Activated CD8-positive, alpha-beta memory T cell treated with anti-CD3 and anti-CD28 coated beads, Interleukin-2, amount 50 U/mL, for 1 hour (primary cell): Measurements from ENCODE around the gene MEIS3.

Experiments used
- DNase-seq: peaks from one replicate; pipeline ENCODE4 v3.0.0-alpha.2; 2020; ENCODE audit errors: extremely low read depth

The MEIS3 gene

DNA sequence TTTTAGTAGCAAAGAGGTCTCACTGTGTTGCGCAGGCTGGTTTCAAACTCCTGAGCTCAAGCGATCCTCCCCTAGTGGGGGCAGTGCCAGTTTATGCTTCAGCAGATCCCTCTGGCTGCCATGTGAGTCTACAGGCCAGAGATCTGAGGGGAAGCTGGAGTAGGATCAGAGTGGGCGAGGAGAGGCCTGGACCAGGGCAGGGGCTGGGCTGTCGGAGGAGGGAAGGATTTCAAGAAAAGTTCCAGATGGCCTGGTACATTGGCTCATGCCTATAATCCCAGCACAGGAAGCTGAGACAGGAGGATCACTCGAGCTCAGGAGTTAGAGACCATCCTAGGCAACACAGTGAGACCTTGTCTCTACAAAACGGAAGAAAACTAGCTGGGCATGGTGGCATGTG, 60.4 kb downstream of the MEIS3 start:
- no peak for DNase-seq

DNA sequence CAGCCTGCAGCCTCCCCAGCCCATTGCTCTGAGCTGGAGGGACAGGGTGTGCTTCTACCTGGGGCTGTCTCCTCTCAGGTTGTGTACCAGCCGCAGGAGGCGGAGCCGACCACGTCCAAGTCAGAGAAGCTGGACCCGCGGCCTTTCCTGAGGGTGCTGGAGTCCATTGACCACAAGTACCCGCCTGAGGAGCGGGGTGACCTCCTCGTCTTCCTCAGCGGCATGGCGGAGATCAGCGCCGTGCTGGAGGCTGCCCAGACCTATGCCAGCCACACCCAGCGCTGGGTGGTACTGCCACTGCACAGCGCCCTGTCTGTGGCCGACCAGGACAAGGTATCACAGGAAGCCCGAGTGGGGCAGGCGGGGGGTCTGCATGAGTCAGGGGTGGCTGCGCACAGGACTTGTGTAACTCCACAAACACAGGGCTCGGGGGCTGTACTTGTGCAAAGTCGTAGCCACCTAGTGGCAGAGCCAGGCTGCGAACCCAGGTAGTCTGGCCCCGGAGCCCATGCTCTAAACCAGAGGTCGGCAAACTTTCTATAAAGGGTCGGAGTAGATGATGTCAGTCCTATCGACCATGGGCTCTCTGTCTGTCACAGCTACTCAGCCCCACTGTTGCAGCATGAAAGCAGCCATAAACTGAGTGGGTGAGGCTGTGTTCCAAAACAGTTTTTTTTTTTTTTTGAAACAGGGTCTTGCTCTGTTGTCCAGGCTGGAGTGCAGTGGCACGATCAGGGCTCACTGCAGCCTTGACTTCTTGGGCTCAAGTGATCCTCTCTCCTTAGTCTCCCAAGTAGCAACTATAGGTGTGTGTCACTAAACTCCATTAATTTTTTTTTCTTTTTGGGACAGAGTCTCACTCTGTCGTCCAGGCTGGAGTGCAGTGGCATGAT, 61.3 kb downstream of the MEIS3 start:
- DNase-seq, result no peak

DNA sequence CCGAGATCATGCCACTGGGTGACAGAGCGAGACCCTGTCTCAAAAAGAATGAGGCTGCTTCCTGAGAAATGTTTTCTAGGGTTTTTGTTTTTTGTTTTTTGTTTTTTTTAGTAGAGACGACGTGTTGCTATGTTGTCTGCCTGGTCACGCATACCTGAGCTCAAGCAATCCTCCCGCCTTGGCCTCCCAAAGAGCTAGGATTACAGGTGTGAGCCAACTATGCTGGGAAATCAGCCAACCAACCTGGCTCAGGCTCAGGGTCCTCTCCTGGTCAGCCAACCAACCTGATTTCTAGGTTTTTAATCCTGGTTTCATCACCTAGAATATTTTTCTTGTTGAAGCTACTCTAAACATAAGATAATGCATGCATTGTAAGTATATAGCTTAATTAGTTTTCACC, 62.4 kb downstream of the MEIS3 start:
- DNase-seq, result no peak

DNA sequence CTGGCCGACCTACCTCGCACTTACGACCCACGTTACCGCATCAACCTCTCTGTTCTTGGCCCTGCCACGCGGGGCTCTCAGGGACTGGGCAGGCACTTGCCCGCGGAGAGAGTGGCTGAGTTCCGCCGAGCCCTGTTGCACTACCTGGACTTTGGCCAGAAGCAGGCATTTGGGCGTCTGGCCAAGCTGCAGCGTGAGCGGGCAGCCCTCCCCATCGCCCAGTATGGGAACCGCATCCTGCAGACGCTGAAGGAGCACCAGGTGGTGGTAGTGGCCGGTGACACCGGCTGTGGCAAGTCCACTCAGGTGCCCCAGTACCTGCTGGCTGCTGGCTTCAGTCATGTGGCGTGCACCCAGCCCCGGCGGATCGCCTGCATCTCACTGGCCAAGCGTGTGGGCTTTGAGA, 66.0 kb downstream of the MEIS3 start:
- no peak for DNase-seq
